EH (cell line): Measurements from ENCODE around the gene GGTA1.
"Not testable (repeated sequence)": the region's sequence is repeated elsewhere in the genome, so short reads cannot be mapped to it uniquely, and the experiment has no call there.

ENCODE experiments used
- DNase-seq: peaks from one replicate; pipeline ENCODE4 v3.0.0-alpha.2; 2015; ENCODE audit warnings: low read depth

The GGTA1 gene

DNA sequence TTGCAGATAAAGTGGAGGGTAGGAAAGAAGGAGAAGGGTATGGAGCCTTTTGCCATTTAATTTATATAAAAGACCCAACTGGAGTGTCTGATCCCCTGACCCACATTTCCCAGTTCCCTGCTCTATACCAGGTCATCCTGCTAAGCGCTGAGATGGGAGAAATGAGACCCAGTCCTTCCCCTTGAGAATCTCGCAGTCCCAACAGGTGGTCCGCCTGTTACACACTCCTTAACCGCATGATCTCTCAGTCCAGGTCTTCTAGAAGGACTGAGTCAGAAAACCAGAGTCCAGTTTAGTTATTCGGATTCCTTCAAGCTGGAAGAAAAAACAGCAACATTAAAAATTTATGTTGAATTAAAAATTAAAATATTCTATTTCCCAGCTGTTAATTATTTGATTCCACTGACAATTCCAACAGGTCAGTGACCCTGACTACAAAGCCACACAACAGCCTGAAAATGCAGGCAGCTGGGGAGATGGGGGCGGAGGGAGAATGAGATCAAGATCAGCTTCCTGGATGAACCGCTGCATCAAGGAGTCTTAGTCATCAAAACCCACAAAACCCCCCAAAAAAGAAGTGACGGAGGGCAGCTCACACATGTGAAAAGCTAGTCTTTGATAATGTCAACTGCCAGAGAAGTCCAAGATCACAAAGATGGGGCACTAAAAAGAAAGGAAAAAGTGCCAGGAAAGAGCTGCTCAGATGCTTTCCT is 44.0 kb downstream of the GGTA1 start:
- DNase-seq, result peak; percentile 6

DNA sequence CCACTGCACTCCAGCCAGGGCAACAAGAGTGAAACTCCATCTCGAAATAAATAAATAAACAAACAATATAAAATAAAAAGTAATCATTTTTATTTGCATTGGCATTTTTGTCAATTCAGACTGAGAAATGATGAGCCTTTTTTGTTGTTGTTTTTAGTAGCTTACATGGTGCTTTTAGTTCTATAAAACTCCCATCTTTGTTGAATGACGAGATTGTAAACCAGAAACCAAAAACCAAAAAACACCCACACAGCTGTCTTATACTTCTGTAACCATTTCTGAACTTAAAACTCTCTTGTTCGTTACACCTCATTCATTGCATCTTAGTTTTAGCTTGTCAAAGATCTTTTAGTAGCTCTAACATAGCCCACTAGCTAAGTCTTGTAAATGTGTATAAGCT is 44.7 kb downstream of the GGTA1 start:
- no peak for DNase-seq

DNA sequence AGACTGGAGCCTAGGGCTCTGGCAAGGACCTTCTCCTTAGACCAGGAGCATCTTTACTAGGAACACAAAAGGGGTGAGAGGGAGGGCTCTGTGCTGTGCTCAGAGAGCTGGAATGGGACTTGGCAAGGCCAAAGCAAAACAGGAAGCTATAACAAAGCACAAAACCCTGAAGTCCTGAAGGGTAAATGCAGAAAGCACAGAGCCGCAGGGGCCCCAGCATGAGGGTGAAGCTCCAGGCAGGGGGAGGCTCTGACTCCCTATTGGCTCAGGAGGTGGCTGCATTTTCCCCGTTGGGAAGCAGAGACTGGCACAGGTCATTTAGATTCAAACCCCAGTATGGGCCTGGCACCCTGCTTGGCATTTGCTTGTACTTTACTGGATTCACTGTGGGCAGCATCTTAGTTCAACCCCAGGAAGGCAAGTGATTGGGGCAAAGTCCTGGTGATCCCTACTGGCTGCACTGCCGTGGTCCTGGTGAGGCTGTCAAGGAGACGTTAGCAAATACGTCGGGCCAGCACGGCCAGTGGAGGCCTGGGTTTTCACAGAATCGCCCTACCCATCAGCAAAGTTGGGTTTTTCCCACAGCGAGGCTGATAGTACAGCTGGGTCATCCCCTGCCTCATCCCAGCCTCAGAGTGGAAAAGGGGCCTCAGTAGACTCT is 46.3 kb downstream of the GGTA1 start:
- DNase-seq, result peak; percentile 4

DNA sequence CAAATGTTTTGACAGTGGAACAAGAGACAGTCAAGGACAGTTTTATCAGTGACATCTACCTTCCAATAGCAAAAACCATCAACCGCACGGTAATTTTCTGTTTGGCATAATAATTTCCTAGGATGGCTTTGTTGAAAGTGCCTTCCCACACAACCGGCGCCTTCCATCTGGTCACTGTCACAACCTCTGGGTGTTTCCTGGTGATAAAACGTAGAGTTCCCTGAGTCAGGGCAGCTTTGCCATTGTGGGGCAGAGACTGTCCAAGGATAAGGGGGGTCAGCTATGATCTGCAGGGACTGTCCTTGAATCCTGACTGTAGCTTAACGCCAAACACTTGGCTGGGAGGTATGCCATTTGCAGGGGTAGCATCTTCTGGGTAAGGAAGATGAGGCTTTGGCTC is 47.6 kb downstream of the GGTA1 start:
- DNase-seq, result no peak

DNA sequence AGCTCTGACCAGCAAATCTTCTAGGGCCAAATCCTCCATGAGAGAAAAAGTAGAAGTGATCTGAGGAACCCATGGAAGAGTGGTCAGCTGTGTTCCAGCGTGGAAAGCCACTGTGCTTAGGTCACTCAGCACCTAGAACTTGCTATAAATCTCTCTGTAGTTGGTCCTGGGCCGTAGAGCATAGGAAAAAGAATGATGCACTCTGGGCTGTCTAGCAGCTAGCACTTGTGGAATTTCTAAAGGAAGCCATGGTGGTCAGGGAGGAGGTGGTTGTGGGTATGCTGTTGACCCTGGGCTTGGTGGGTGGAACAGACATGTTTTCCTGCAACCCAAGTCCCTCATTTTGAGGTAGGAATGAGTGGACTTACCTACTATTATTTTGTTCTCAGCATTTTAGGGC is 48.1 kb downstream of the GGTA1 start:
- DNase-seq, result no peak

DNA sequence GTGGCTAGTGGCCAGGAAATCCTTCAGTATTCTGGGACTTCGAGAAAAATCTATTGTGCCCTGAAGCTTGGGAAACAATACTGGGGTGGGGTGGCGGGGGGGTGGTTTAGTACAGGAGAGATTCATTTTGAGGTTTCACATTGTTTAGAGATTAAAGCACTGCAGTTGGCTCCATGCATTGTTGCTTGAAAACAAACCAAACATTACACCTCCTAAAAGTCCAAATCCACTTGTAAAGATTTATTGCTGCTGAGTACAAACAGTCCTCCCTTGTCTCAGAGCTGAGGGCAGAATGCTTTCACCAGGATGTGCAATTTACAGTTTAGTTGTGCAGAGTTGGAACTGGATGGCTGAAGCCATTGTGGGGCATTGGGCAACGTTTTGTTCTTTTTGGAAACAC is 49.4 kb downstream of the GGTA1 start:
- DNase-seq, result no peak

DNA sequence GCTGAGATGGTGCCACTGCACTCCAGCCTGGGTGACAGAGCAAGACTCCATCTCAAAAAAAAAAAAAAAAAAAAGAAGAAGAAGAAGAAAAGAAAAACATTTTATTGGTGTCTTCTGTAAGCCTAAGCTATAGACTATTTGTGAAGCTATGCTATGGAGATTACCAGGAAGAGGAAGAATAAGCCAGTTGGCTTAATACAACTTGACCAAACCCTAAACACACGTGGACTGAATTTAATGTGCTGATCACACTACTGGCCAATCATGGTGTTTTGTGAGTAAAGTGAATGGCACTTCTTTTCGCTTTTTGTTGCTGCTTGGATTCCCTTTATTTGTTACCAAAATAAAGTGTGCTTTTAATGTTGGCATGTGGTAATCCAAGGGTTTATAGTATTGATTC is 49.9 kb downstream of the GGTA1 start:
- no peak for DNase-seq

DNA sequence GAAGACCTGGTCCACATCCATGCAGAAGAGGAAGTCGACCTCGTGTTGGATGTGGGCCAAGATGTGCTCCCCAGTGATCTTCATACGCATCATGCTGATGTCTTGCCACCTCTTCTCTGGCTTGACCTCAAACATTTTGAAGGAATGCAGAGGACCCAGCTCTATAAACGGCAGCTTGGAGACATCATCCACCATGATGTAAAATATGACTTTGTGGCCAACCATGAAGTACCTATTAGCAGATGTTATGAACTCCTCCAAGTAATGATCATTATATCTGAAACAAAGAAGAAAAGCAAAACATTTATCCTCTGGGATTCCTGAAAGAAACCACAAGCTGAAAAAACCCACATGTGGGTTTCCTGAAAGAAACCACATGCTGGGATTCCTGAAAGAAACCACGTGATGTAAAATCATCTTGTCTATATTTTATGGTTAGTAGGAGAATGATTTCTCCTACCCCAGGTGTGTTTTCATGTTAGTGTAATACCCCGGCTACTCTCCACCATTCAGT is 52.3 kb downstream of the GGTA1 start:
- peak; percentile 70 for DNase-seq

DNA sequence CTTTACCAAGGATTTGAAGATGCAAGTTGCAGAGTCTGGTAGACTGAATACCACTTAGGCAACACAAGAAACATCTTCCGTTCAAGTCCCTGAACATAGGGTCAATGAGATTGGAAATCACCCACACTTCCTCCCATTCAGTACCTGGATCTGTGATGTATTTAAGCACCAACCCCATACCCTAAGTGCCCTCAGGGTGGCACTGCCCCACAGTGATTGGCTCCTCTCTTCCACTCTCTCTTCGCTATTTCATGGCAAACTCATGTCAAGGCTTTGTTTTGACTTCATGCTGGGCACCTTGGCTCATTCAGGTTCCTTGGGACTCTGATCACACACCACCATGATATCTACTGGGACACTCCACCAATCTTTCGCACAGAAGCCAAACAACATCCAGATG is 53.7 kb downstream of the GGTA1 start:
- DNase-seq, result no peak

DNA sequence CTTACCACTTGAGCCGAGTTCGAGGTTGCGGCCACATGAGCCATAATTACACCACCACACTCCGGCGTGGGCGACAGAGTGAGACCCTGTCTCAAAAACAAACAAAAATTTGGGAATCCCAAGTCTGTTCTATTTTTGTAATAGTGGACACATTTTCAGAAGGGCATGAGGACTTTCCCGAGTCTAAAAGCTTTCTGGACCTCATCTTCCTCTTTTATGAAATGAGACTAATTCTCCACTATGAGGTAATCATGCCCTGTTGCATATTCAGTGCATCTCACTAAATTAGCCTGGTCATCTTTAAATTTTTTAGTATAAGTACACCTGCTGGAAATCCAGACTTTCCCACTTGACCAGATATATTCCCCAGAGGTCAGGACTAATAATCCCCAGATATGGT is 55.7 kb downstream of the GGTA1 start:
- no peak for DNase-seq

DNA sequence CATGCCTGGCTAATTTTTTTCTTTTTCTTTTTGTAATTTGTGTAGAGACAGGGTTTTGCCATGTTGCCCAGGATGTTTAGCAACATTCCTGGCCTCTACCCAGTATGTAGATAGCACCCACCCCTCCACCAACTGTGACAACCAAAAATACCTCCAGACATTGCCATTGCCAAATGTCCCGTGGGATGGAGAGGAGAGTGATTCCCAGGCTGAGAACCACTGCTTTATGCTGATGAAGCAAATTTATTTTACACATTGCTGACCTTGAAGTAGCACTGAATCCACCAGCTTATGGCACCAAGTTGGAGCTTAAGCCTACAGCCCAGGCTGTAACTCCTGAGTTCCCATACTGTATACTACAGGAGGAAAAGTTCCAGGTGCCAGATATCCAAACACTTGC is 58.5 kb downstream of the GGTA1 start:
- no peak for DNase-seq

DNA sequence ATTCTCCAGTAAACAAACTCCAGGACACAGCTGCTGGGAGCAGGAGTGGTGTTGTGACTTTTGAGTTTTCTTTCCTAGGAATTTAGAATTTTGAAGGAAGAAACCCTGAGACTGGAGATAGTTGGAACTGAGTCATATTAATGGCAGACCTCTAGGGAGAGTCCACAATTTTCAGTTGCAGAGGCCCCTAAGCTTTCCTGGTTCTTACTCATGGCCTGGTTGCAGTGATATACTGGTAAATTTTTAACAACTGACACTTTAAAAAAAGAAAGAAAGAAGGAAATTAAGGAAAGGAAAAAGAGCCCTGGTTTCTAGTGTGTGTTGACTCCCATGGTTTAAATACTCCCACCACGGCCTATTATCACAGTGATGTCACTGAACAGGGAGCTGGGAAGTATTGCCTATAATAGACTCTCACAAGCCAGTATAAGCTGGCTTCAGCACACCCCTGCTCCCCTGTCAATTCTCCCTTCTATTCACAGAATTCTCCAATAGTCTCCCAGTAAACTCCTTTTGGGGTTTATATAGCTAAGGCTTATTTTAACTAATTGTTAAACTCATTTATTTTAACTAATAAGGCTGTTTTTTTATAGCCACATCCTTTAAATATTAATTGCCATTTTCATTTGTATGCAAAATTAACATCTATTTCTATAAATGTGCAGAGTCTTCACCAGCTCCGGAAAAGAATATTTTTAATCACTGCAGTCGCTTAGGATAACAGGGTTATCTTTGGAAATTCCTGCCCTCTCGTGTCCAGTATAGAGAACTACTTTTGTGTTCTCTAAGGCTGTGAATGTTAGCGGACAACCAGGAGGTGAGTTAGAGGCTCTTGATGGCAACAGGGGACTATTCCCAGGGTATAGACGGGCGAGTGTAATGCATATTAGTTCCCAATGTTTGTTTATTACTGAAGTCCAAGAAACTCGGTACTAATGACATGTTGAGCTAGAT is 59.7 kb downstream of the GGTA1 start:
- peak; percentile 46 for DNase-seq

DNA sequence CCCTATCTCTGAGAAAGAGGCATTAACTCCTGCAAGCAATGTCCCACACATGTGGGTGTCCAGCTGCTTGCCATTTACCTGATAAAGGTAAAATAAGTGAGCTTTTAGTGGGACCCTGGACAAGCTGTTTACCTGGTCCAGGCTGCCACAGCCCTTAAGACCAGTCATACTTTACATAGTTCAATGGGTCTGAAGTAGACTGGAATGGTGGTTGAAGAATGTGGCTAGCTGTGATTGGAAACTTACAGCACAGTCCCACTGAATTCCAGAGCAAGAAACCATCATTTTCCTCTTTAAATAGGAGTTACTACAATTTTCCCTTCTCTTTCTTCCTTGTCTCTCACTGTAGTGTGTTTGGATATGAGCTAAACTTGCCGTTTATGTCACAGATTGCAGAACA is 60.6 kb downstream of the GGTA1 start:
- no peak for DNase-seq

DNA sequence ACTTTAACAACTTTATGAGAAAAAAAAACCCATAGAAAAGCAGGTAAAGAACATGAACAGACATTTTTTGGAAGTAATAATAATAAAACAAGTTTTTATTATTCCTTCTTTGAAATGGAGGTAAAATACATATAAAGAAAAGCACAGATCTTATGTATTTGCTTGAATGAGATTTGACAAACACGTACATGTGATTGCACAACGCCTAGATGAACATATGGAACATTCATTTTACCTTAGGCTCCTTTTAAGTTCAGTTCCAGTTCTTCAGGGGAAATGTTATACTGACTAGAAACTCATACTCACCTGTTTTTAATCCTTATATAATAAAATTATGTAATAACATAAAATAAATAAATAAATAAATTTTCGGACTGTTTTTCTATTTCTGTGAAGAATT is 61.8 kb downstream of the GGTA1 start:
- no peak for DNase-seq

DNA sequence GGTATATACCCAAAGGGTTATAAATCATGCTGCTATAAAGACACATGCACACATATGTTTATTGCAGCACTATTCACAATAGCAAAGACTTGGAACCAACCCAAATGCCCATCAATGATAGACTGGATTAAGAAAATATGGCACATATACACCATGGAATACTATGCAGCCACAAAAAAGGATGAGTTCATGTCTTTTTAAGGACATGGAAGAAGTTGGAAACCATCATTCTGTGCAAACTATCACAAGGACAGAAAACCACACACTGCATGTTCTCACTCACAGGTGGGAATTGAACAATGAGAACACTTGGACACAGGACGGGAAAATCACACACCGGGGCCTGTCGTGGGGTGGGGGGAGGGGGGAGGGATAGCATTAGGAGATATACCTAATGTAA is 62.6 kb downstream of the GGTA1 start:
- not testable (repeated sequence) for DNase-seq

DNA sequence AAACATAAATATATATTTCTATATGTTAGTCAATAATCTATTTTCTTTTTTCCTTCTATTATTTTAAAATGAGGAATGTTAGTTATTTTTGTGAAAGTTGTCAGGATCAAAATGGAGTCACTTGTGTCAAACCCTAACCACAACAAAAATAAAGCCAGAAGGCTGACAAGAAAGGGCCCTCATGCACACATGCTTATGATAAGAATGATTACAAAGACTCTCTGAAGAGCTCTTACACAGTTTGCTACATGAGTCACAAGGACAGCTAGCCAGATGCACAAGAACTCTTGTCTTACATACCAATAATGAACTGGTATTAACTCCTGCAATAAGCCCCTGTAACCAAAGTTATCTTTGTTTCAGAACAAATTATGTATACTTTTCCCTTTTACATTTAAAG is 64.7 kb downstream of the GGTA1 start:
- peak; percentile 59 for DNase-seq

DNA sequence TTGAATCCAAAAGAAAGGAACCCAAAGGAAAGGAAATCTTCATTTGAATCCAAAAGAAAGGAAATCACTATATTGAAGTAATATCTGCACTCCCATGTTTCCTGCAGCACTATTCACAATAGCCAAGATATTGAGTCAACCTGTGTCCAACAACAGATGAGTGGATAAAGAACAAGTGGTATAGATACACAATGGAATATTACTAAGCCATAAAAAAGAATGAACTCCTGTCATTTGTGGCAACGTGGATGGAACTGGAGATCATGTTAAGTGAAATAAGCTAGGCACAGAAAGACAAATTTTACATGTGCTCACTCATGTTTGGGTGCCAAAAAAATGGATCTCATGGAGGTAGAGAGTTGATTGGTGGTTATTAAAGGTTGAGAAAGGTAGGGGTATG is 71.7 kb downstream of the GGTA1 start:
- no peak for DNase-seq

DNA sequence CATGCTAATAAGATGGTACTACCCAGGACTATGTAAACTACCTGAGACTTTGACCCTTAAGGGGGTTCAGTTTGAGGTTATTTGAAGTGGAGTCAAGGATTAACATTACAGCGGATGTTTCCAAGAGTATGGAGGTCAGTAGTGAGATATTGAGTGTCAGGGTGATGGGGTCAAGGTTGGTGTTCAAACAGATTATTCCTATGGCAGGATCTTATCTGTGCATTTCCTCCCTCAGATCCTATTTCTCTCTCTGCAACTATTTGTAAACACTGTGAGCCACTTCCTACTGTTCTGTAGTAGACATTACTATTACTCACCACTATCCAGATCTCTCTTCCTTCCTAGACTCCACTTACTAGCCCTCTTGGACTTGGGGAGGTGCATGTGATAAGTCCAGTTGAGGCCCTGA is 75.6 kb downstream of the GGTA1 start:
- no peak for DNase-seq

DNA sequence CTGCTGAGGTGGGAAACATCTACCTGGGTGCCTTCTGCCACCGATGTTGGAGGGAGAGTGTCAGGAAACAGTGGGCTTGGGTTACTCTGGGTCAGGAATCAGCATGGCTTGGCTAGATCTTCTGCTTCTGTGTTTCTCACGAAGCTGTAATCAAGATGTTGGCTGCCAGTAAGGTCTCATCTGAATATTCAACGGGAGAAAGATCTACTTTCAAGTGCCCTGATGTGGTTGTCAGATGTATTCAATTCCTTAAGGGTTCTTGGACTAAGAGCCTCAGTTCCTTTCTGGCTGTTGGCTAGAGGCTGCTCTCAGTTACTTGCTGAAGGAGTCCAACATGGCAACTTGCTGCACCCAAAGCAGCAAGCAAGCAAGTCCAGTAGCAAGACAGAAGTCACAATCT is 87.7 kb downstream of the GGTA1 start:
- DNase-seq, result no peak

DNA sequence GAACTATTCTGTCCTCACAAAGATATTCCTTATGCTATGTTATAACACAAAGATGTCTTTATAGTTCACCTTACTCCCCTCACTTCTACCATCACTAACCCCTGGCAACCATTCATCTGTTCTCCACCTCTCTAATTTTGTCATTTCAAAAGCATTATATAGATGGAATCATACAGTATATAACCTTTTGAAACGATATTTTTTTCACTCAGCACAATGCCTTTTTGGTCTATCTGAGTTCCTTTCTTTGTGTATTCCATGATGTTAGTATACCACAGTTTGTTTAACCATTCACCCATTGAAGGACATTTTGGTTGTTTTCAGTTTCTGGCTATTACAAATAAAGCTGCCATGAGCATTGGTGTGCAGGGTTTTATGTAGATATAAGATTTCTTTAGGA is 93.7 kb downstream of the GGTA1 start:
- DNase-seq, result no peak
